Caco-2 (cell line): ENCODE data around the gene FOXN3. TPM values are rescaled to one million over a fixed set of nuclear protein-coding genes. Genes with fewer than 3 reads are reported as not detected.

Experiments used
- BruUV-seq: library from RNA; stranded (reverse); fragments of 400-500 nt; replicated peaks from 2 replicates; lab custom pipeline; 2021; lab: Mats Ljungman, UMichigan
- CTCF ChIA-PET: fragments of 300-600 bp; sonication (Branson Sonifier 250); formaldehyde crosslinking; loops from one replicate; lab custom pipeline; 2022; ENCODE audit warnings: antibody characterized with exemption; lab: Charles Lee
- POLR2A ChIA-PET: fragments of 300-600 bp; sonication (Branson Sonifier 250); formaldehyde crosslinking; loops from one replicate; lab custom pipeline; 2022; ENCODE audit warnings: antibody characterized with exemption; lab: Charles Lee
- DNase-seq, 2 experiments: peaks; one replicate each; pipeline versions ENCODE4 v3.0.0 to v3.0.0-alpha.2; 2020 to 2022
- H3K27me3 ChIP-seq: replicated peaks from 2 replicates; pipeline ENCODE4 v1.6.0; 2011; ENCODE audit warnings: low read length; ENCODE audit not compliant: control insufficient read depth, insufficient read depth
- H3K36me3 ChIP-seq: 2 replicates; pipeline ENCODE4 v1.5.1; 2011; ENCODE audit warnings: low read length; ENCODE audit not compliant: control insufficient read depth, insufficient read depth
- H3K4me1 ChIP-seq: fragments of 250-450 bp; sonication (Bioruptor Pico); 2 replicates; pipeline ENCODE4 v1.5.1; 2020; ENCODE audit warnings: mild to moderate bottlenecking
- H3K4me3 ChIP-seq: 2 replicates; pipeline ENCODE4 v1.5.1; 2011; ENCODE audit warnings: low read depth, mild to moderate bottlenecking, control low read depth, low read length
- H3K9me3 ChIP-seq: fragments of 250-450 bp; sonication (Bioruptor Pico); 2 replicates; pipeline ENCODE4 v1.5.1; 2020; ENCODE audit warnings: mild to moderate bottlenecking, moderate library complexity
- H3K27ac Mint-ChIP-seq: one replicate; pipeline ENCODE4 v1.8.0; 2022; ENCODE audit warnings: mixed read lengths; ENCODE audit not compliant: unreplicated experiment
- H3K27me3 Mint-ChIP-seq: one replicate; pipeline ENCODE4 v1.8.0; 2022; ENCODE audit warnings: mixed read lengths; ENCODE audit not compliant: insufficient read depth, unreplicated experiment
- H3K36me3 Mint-ChIP-seq: one replicate; pipeline ENCODE4 v1.8.0; 2022; ENCODE audit warnings: mild to moderate bottlenecking, mixed read lengths; ENCODE audit not compliant: insufficient read depth, unreplicated experiment
- H3K4me1 Mint-ChIP-seq: one replicate; pipeline ENCODE4 v1.8.0; 2022; ENCODE audit warnings: low read depth, mixed read lengths; ENCODE audit not compliant: unreplicated experiment
- H3K4me3 Mint-ChIP-seq: one replicate; pipeline ENCODE4 v1.8.0; 2022; ENCODE audit warnings: mild to moderate bottlenecking, moderate library complexity, mixed read lengths; ENCODE audit not compliant: unreplicated experiment
- H3K9me3 Mint-ChIP-seq: one replicate; pipeline ENCODE4 v1.8.0; 2022; ENCODE audit warnings: mixed read lengths; ENCODE audit not compliant: unreplicated experiment
- intact Hi-C: fragments of 100-400 bp; cut with micrococcal nuclease; formaldehyde crosslinking; loops from one replicate; pipeline ENCODE4 v1.10.0; 2022; ENCODE audit not compliant: unreplicated experiment
- total RNA-seq: library from RNA; stranded (reverse); gene quantifications from 2 replicates; pipeline ENCODE4 v1.2.3, GENCODE V29; 2022
- TF ChIP-seq, protein P1 (sequence below), 2 experiments: fragments of 200-600 bp in 1 of 2; IDR thresholded peaks; 1 replicate in 1 of 2; 2 replicates in 1 of 2; pipeline versions ENCODE4 v1.5.1 to v1.8.0; 2011 to 2022; ENCODE audit warnings: antibody characterized with exemption in 1 of 2, control low read depth in 1 of 2, inconsistent platforms in 1 of 2, low read depth in 1 of 2, low read length in 1 of 2, mild to moderate bottlenecking in 1 of 2, moderate library complexity in 1 of 2; ENCODE audit not compliant: insufficient read depth in 1 of 2, severe bottlenecking in 1 of 2, unreplicated experiment in 1 of 2

FOXN3 gene
- total RNA-seq, 1 experiment from 2014 or later = 20.6 TPM

DNA sequence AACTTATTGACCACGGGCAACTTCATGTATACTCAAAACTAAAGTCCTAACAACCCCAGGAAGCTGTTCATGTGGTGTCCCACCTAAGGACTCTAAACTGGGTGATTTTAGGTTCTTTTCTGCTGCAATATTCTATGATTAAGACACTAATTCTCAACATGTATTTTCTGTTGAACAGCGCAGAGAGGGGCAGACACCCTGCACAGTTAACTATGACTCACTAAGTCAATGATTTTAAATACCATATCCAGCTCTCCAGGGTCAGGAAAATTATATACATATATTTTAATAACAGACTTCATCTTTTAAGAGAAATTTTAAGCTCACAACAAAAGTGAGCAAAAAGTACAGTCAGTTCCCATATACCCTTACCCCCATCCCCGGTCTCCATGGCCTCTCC is 85.0 kb downstream of the FOXN3 start:
- BruUV-seq = no TSS peak
- no peaks in the 10 kb centered on the region for H3K27me3 ChIP-seq
- peaks cover 8% of the 10 kb centered on the region for H3K4me1 ChIP-seq
- no peaks in the 10 kb centered on the region for H3K9me3 ChIP-seq
- no peak overlapping the region for H3K27ac Mint-ChIP-seq
- H3K9me3 Mint-ChIP-seq = no peaks in the 10 kb centered on the region
- H3K36me3 Mint-ChIP-seq = peaks cover 4% of the 10 kb centered on the region
- ChIA-PET CTCF (interaction anchor here (0.6 kb wide), 1 partner anchor 56 kb away, joined by 3 read pairs; no protein-coding TSS in a partner anchor), POLR2A (no interaction called here)
- H3K4me3 Mint-ChIP-seq = no peak overlapping the region
- no peaks in the 10 kb centered on the region for H3K27me3 Mint-ChIP-seq
- H3K4me3 ChIP-seq = no peak overlapping the region
- no peaks in the 10 kb centered on the region for H3K36me3 ChIP-seq
- H3K4me1 Mint-ChIP-seq = peaks cover 11% of the 10 kb centered on the region
- TF ChIP-seq, protein P1, sequence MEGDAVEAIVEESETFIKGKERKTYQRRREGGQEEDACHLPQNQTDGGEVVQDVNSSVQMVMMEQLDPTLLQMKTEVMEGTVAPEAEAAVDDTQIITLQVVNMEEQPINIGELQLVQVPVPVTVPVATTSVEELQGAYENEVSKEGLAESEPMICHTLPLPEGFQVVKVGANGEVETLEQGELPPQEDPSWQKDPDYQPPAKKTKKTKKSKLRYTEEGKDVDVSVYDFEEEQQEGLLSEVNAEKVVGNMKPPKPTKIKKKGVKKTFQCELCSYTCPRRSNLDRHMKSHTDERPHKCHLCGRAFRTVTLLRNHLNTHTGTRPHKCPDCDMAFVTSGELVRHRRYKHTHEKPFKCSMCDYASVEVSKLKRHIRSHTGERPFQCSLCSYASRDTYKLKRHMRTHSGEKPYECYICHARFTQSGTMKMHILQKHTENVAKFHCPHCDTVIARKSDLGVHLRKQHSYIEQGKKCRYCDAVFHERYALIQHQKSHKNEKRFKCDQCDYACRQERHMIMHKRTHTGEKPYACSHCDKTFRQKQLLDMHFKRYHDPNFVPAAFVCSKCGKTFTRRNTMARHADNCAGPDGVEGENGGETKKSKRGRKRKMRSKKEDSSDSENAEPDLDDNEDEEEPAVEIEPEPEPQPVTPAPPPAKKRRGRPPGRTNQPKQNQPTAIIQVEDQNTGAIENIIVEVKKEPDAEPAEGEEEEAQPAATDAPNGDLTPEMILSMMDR (IDR thresholded peaks at IDR 0.05; ENCODE audit: insufficient read depth in 1 of 2, low read depth in 1 of 2, low read length in 1 of 2, severe bottlenecking in 1 of 2, unreplicated experiment in 1 of 2) = no peak
- no peak for DNase-seq
- intact Hi-C loops = loop anchor here (10.0 kb wide), 2 partner anchors 287 to 583 kb away; no protein-coding TSS in a partner anchor

DNA sequence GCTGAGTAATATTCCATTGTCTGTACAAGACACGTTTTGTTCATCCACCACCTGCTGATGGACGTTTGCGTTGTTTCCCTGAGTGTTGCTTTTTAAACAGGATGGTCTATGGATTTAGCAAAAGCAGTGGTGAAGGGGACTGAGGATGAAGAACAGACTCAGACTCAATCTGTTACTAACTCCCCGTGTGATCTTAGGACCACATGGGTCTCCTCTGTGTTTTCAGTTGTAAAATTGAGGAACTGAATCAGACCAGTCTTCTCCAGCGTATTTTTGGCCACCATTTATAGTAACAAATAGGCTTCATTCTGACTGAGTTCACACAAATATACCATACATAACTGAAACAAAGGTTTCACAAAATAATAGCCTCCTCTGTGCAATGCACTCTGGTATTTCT is 85.6 kb downstream of the FOXN3 start:
- ChIA-PET POLR2A (no interaction called here), CTCF (no interaction called here)
- Mint-ChIP-seq H3K36me3 (peaks cover 4% of the 10 kb centered on the region), H3K4me3 (no peak overlapping the region), H3K27ac (no peak overlapping the region), H3K27me3 (no peaks in the 10 kb centered on the region), H3K4me1 (peaks cover 5% of the 10 kb centered on the region), H3K9me3 (no peaks in the 10 kb centered on the region)
- peaks cover 2% of the 10 kb centered on the region for H3K4me1 ChIP-seq
- H3K27me3 ChIP-seq = no peaks in the 10 kb centered on the region
- DNase-seq = no peak
- intact Hi-C loops = loop anchor here (10.0 kb wide), 2 partner anchors 287 to 583 kb away; no protein-coding TSS in a partner anchor
- H3K9me3 ChIP-seq = no peaks in the 10 kb centered on the region
- no peak overlapping the region for H3K4me3 ChIP-seq
- BruUV-seq = no TSS peak
- H3K36me3 ChIP-seq = no peaks in the 10 kb centered on the region
- TF ChIP-seq, protein P1 (IDR thresholded peaks at IDR 0.05; ENCODE audit: insufficient read depth in 1 of 2, low read depth in 1 of 2, low read length in 1 of 2, severe bottlenecking in 1 of 2, unreplicated experiment in 1 of 2) = no peak

DNA sequence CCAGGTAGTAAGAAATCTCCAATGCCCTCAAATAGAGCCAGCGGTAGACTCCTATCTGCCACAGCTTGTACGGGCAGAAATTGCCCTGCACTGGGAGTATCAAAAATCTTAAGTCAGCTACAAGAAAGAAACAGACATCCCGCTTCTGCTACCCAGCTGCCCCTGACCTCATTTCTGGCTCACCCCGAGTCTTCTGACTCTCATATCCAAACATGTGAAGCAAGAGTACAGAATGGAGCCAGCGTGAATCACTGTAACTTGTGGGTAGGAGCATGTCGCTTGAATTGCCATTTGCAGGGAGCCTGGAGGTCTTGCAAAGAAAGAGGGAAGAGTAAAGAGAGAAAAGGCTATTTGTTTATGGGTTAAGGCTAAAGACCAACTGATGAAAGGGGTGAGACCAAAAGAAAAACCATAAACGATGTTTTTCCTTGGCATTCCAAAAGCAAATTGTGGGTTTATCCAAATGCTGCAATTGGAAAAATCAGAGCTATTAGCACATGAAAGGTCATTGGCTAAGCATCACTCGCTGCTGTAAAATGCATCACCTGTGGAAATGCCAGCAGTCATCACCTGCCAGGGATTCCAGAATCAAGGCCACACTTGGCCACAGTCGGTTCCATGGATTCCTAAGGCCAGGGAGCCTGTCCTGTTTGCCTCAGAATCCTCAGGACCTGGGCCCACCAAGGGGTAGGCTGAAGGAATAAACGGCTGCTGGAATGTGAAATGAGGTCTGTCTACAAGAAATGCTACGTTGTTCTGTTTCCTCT is 86.6 kb downstream of the FOXN3 start:
- Histone ChIP-seq H3K27me3 (no peaks in the 10 kb centered on the region), H3K4me1 (no peaks in the 10 kb centered on the region), H3K4me3 (no peak overlapping the region), H3K9me3 (no peaks in the 10 kb centered on the region), H3K36me3 (no peaks in the 10 kb centered on the region)
- Mint-ChIP-seq H3K4me1 (no peaks in the 10 kb centered on the region), H3K36me3 (no peaks in the 10 kb centered on the region), H3K27me3 (no peaks in the 10 kb centered on the region), H3K27ac (no peak overlapping the region), H3K9me3 (no peaks in the 10 kb centered on the region), H3K4me3 (no peak overlapping the region)
- intact Hi-C loops = loop anchor here (10.0 kb wide), 2 partner anchors 286 to 584 kb away; no protein-coding TSS in a partner anchor
- no TSS peak for BruUV-seq
- CTCF ChIA-PET = no interaction called here
- TF ChIP-seq, protein P1 (IDR thresholded peaks at IDR 0.05; ENCODE audit: insufficient read depth in 1 of 2, low read depth in 1 of 2, low read length in 1 of 2, severe bottlenecking in 1 of 2, unreplicated experiment in 1 of 2) = no peak
- POLR2A ChIA-PET = no interaction called here
- no peak for DNase-seq
